ENCODE results near the gene FNDC1. TPM values are rescaled to one million over a fixed set of nuclear protein-coding genes. Genes with fewer than 3 reads are reported as not detected.
"Not testable (repeated sequence)": the region's sequence is repeated elsewhere in the genome, so short reads cannot be mapped to it uniquely, and the experiment has no call there.

Gene FNDC1
- not detected in 2 replicates for total RNA-seq

DNA sequence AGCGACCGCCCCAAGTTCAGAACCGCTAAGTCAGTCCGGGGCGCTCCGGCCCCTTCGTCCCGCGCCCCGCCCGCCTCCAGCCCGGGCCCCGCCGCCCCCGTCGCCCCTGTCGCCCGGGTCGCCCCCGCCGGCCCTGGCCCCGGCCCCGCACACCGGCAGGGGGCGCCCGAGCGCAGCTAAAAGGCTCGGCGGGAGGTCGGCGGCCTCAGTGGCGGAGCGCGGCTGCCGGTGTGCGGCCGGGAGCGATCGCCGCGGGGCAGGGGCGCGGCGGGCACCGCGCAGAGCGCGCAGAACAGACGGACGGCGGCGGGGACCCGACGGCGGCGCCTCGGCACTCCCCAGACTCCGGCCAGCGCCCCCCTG lies at the start of gene FNDC1:
Gene FNDC1 (plus strand): TSS at position 208 of the 363 bp plus-strand sequence. CDS start 197 bp downstream, outside the sequence.
- Mint-ChIP-seq H3K36me3 (ENCODE audit: low read depth) (no peaks in the 10 kb centered on the region), H3K27ac (no peak within 1 kb of the TSS), H3K9me3 (no peaks in the 10 kb centered on the region), H3K4me3 (peak within 1 kb of the TSS; percentile 67), H3K27me3 (peaks cover 85% of the 10 kb centered on the region), H3K4me1 (peaks cover 14% of the 10 kb centered on the region)
- peak; percentile 85 for DNase-seq
- intact Hi-C loops (cut with micrococcal nuclease): no loop called here

- H3K27me3 Mint-ChIP-seq: peaks cover 12% of the 10 kb centered on the region
- H3K4me1 Mint-ChIP-seq: peaks cover 4% of the 10 kb centered on the region
- intact Hi-C loops (cut with micrococcal nuclease): no loop called here
- H3K27ac Mint-ChIP-seq: no peak overlapping the region
- H3K36me3 Mint-ChIP-seq (ENCODE audit: low read depth): no peaks in the 10 kb centered on the region
- H3K4me3 Mint-ChIP-seq: no peak overlapping the region
- no peaks in the 10 kb centered on the region for H3K9me3 Mint-ChIP-seq
- DNase-seq: no peak
These were observed 49.4 kb upstream of the FNDC1 start for GRCh38 chr6:159119791-159120190.

DNA sequence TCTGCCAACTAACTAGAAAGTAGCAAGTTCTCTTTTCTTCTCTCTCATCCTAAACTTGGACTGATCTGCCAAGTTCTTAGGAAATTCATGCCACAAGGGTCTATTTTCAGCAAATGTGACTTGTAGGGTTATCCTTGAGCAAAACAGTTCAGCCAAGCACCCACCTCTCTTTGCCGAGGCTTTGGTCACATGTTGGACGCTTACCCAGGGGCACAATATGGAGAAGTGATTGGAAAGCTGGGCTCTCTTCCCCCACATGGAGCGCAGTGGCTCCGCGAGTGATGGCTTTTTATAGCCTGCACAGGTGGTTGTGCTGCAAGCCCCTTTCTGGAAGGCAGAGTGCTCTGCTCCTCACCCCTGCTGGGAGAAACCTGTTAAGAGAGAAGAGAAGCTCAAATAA lies 47.7 kb upstream of the FNDC1 start:
- DNase-seq: no peak
- no peaks in the 10 kb centered on the region for H3K36me3 Mint-ChIP-seq (ENCODE audit: low read depth)
- intact Hi-C loops (cut with micrococcal nuclease): no loop called here
- no peak overlapping the region for H3K27ac Mint-ChIP-seq
- no peaks in the 10 kb centered on the region for H3K9me3 Mint-ChIP-seq
- H3K4me1 Mint-ChIP-seq: peaks cover 4% of the 10 kb centered on the region
- H3K4me3 Mint-ChIP-seq: no peak overlapping the region
- H3K27me3 Mint-ChIP-seq: peaks cover 12% of the 10 kb centered on the region

- peaks cover 4% of the 10 kb centered on the region for H3K4me1 Mint-ChIP-seq
- H3K27ac Mint-ChIP-seq: no peak overlapping the region
- no peaks in the 10 kb centered on the region for H3K36me3 Mint-ChIP-seq (ENCODE audit: low read depth)
- intact Hi-C loops (cut with micrococcal nuclease): no loop called here
- peaks cover 12% of the 10 kb centered on the region for H3K27me3 Mint-ChIP-seq
- H3K4me3 Mint-ChIP-seq: no peak overlapping the region
- no peaks in the 10 kb centered on the region for H3K9me3 Mint-ChIP-seq
- DNase-seq: no peak
These were observed 46.7 kb upstream of the FNDC1 start for GRCh38 chr6:159122453-159122852.

DNA sequence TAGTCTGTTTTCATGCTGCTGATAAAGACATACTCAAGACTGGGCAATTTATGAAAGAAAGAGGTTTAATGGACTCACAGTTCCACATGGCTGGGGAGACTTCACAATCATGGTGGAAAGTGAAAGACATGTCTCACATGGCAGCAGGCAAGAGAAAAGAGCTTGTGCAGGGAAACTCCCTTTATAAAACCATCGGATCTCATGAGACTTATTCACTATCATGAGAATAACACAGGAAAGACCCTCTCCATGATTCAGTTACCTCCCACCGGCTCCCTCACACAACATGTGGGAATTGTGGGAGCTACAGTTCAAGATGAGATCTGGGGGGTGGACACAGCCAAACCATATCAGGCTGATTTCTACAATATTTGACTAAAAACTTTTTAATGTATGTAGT lies 45.4 kb upstream of the FNDC1 start:
- H3K36me3 Mint-ChIP-seq (ENCODE audit: low read depth); intact Hi-C loops (cut with micrococcal nuclease); H3K4me1 Mint-ChIP-seq; H3K9me3 Mint-ChIP-seq; DNase-seq; H3K4me3 Mint-ChIP-seq; H3K27ac Mint-ChIP-seq: not testable (repeated sequence)
- H3K27me3 Mint-ChIP-seq: peaks cover 12% of the 10 kb centered on the region

DNA sequence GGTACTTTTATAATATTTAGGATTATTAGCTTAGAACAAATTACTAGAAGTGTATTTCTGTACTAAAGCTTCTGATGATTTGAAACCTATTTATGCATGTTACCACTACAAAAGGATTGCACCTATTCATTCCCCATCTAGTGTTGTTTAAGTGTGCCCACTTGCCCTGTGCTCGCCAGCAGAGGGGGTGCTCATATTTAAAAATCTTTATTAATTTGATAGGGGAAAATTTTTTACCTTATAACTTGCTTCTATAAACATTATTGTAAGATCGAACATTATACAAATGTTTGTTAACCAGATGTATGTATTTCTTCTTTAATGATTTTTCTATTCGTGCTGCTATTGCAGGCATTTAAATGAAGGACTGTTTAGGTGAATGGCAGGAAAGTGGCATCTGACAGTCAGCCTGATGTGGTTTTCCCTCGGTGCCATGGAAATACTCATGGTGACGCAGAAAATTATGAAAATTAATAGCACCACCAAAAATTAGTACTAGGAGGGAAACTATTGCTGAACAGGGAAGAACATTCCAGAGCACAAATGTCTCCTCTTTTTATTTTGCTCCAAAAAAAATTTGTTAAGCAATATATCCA lies 44.1 kb upstream of the FNDC1 start:
- H3K36me3 Mint-ChIP-seq (ENCODE audit: low read depth): no peaks in the 10 kb centered on the region
- no peaks in the 10 kb centered on the region for H3K9me3 Mint-ChIP-seq
- H3K27me3 Mint-ChIP-seq: peaks cover 12% of the 10 kb centered on the region
- H3K27ac Mint-ChIP-seq: no peak overlapping the region
- no peak overlapping the region for H3K4me3 Mint-ChIP-seq
- peaks cover 2% of the 10 kb centered on the region for H3K4me1 Mint-ChIP-seq
- no peak for DNase-seq
- intact Hi-C loops (cut with micrococcal nuclease): no loop called here

GRCh38 chr6:159125951-159126352 lies 43.2 kb upstream of the FNDC1 start:
- no peaks in the 10 kb centered on the region for H3K36me3 Mint-ChIP-seq (ENCODE audit: low read depth)
- H3K9me3 Mint-ChIP-seq: no peaks in the 10 kb centered on the region
- H3K4me1 Mint-ChIP-seq: peaks cover 2% of the 10 kb centered on the region
- H3K27me3 Mint-ChIP-seq: peaks cover 8% of the 10 kb centered on the region
- H3K4me3 Mint-ChIP-seq: no peak overlapping the region
- H3K27ac Mint-ChIP-seq: no peak overlapping the region
- intact Hi-C loops (cut with micrococcal nuclease): no loop called here
- no peak for DNase-seq

DNA sequence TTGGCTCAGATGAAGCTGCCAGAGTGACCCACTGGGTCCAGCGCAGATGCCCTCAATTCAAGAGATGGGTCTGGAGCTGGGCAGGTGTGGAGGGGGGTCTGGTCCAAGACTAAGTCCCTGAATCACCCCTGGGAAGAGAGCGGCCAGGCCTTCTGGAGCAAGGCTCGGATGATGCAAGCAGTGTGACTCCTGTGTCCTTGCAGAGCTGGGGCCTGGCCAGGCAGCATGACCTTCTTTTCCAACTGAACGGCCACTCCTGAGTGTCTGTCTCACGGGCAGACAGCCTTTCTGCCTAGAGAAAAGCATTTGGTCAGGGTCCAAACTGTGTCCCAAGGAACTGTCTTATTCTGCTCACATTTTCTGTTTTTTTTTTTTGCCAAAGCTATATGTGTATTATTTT lies 42.6 kb upstream of the FNDC1 start:
- no peak overlapping the region for H3K4me3 Mint-ChIP-seq
- H3K27me3 Mint-ChIP-seq: peaks cover 8% of the 10 kb centered on the region

GRCh38 chr6:159127701-159128100 lies 41.5 kb upstream of the FNDC1 start:
- no peak for DNase-seq
- intact Hi-C loops (cut with micrococcal nuclease): no loop called here
- Mint-ChIP-seq H3K4me3 (no peak overlapping the region), H3K27me3 (peaks cover 10% of the 10 kb centered on the region), H3K4me1 (peaks cover 2% of the 10 kb centered on the region), H3K36me3 (ENCODE audit: low read depth) (no peaks in the 10 kb centered on the region), H3K27ac (no peak overlapping the region), H3K9me3 (no peaks in the 10 kb centered on the region)

More for the DNA sequence above, 42.6 kb upstream of the FNDC1 start:
- no peak for DNase-seq
- H3K4me1 Mint-ChIP-seq: peaks cover 2% of the 10 kb centered on the region
- intact Hi-C loops (cut with micrococcal nuclease): no loop called here
- no peaks in the 10 kb centered on the region for H3K36me3 Mint-ChIP-seq (ENCODE audit: low read depth)
- no peak overlapping the region for H3K27ac Mint-ChIP-seq
- H3K9me3 Mint-ChIP-seq: no peaks in the 10 kb centered on the region

DNA sequence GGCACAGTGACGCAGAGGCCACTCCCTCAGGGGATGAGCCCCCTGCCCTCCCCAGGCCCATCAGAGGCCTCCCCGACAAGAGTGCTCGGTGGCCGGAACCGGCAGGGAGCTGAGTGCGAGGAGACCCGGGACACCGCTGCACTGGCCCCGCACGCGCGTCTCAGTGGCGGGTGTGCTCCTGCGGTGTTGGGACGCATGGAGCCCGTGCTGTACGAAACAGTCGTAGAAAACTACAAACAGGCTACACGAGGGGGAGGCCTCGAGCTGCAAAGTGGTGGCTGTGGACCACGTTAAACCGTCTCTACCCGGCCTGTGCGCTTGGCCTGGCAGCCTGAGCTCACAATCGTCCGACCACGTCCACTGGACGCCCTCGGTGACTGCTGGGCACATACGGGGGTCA lies 40.2 kb upstream of the FNDC1 start:
- Mint-ChIP-seq H3K36me3 (ENCODE audit: low read depth) (no peaks in the 10 kb centered on the region), H3K9me3 (no peaks in the 10 kb centered on the region), H3K27ac (no peak overlapping the region), H3K4me3 (no peak overlapping the region), H3K27me3 (peaks cover 7% of the 10 kb centered on the region), H3K4me1 (peaks cover 2% of the 10 kb centered on the region)
- no peak for DNase-seq
- intact Hi-C loops (cut with micrococcal nuclease): no loop called here

GRCh38 chr6:159130846-159131245 lies 38.4 kb upstream of the FNDC1 start:
- intact Hi-C loops (cut with micrococcal nuclease): no loop called here
- Mint-ChIP-seq H3K36me3 (ENCODE audit: low read depth) (no peaks in the 10 kb centered on the region), H3K4me1 (peaks cover 6% of the 10 kb centered on the region), H3K9me3 (no peaks in the 10 kb centered on the region), H3K27me3 (peaks cover 8% of the 10 kb centered on the region), H3K27ac (no peak overlapping the region), H3K4me3 (no peak overlapping the region)
- DNase-seq: no peak

GRCh38 chr6:159131709-159132108 lies 37.5 kb upstream of the FNDC1 start:
- DNase-seq: no peak
- Mint-ChIP-seq H3K36me3 (ENCODE audit: low read depth) (no peaks in the 10 kb centered on the region), H3K27ac (no peak overlapping the region), H3K27me3 (peaks cover 13% of the 10 kb centered on the region), H3K4me3 (no peak overlapping the region), H3K4me1 (peaks cover 6% of the 10 kb centered on the region), H3K9me3 (no peaks in the 10 kb centered on the region)
- intact Hi-C loops (cut with micrococcal nuclease): no loop called here

DNA sequence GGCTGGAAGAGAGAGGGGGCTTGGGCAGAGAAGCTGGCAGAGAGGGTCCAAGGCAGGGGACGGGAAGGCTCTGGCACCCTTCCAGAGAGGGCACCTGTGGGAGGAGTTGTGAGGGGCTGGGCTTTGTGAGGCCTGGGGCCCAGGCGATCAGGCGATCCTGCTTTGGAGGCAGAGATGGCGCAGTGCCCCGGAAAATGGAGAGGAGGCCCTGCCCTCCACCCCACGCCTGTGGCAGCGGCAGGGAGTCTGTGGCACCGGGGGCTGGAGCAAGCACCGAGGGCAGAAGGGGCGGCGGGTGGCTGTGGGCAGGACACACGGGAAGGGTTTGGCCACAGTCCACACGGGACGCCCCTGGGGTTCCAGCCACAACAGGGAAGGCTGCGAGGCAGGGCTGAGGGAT lies 36.5 kb upstream of the FNDC1 start:
- Mint-ChIP-seq H3K9me3 (no peaks in the 10 kb centered on the region), H3K27ac (no peak overlapping the region), H3K36me3 (ENCODE audit: low read depth) (no peaks in the 10 kb centered on the region), H3K4me1 (peaks cover 6% of the 10 kb centered on the region), H3K27me3 (peaks cover 18% of the 10 kb centered on the region), H3K4me3 (no peak overlapping the region)
- intact Hi-C loops (cut with micrococcal nuclease): no loop called here
- no peak for DNase-seq

DNA sequence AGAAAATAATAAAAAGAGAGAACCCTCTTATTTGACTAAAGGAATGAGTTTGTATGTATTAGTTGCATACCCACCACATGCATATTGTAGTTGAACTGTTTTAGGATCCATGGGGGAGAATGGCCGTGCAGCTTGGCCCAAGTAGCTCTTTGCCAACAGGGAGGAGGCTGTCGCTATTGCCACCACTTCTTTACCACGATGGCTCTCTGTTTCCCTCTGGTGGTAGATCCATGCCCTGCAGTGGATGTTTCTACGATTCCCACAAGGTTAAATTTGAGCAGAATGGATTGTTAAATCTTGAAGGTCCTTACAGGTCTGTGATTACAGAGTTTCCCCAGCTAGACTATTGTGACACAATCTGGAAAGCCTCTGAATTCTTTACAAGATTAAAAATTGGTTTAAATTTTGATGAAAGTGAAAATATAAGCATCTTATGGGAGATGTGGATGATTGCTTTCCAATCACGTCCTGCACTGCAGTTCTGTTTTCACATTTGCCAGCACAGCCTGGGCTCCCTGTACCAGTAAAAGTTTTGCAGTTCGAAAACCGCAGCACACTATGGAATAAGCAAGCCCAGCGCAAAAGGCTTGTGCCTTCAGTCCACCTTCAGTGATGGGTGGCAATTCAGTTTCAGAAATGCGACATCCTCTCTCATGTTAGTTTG lies 34.4 kb upstream of the FNDC1 start:
- Mint-ChIP-seq H3K4me1 (peaks cover 6% of the 10 kb centered on the region), H3K9me3 (no peaks in the 10 kb centered on the region), H3K4me3 (no peak overlapping the region), H3K27me3 (peaks cover 31% of the 10 kb centered on the region), H3K36me3 (ENCODE audit: low read depth) (no peaks in the 10 kb centered on the region), H3K27ac (no peak overlapping the region)
- DNase-seq: peak; percentile 93
- intact Hi-C loops (cut with micrococcal nuclease): loop anchor here (1.0 to 2.0 kb wide), 3 partner anchors 31 to 136 kb away; no protein-coding TSS in a partner anchor

- Mint-ChIP-seq H3K9me3 (peaks cover 7% of the 10 kb centered on the region), H3K4me1 (peaks cover 6% of the 10 kb centered on the region), H3K27me3 (peaks cover 34% of the 10 kb centered on the region), H3K36me3 (ENCODE audit: low read depth) (no peaks in the 10 kb centered on the region), H3K4me3 (no peak overlapping the region), H3K27ac (no peak overlapping the region)
- intact Hi-C loops (cut with micrococcal nuclease): no loop called here
- DNase-seq: no peak
These were observed 31.5 kb upstream of the FNDC1 start for GRCh38 chr6:159137676-159138075.
